HG03469 (cell line): ENCODE data around the gene CLIP4.
"Not testable (repeated sequence)": the region's sequence is repeated elsewhere in the genome, so short reads cannot be mapped to it uniquely, and the experiment has no call there.

Experiments
- ATAC-seq: cut with Tn5 transposase; IDR thresholded peaks from one replicate; pipeline ENCODE4 v1.9.1; 2021; ENCODE audit warnings: mild to moderate bottlenecking, moderate library complexity, moderate number of reproducible peaks; ENCODE audit not compliant: unreplicated experiment

The CLIP4 gene, protein sequence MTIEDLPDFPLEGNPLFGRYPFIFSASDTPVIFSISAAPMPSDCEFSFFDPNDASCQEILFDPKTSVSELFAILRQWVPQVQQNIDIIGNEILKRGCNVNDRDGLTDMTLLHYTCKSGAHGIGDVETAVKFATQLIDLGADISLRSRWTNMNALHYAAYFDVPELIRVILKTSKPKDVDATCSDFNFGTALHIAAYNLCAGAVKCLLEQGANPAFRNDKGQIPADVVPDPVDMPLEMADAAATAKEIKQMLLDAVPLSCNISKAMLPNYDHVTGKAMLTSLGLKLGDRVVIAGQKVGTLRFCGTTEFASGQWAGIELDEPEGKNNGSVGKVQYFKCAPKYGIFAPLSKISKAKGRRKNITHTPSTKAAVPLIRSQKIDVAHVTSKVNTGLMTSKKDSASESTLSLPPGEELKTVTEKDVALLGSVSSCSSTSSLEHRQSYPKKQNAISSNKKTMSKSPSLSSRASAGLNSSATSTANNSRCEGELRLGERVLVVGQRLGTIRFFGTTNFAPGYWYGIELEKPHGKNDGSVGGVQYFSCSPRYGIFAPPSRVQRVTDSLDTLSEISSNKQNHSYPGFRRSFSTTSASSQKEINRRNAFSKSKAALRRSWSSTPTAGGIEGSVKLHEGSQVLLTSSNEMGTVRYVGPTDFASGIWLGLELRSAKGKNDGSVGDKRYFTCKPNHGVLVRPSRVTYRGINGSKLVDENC

DNA sequence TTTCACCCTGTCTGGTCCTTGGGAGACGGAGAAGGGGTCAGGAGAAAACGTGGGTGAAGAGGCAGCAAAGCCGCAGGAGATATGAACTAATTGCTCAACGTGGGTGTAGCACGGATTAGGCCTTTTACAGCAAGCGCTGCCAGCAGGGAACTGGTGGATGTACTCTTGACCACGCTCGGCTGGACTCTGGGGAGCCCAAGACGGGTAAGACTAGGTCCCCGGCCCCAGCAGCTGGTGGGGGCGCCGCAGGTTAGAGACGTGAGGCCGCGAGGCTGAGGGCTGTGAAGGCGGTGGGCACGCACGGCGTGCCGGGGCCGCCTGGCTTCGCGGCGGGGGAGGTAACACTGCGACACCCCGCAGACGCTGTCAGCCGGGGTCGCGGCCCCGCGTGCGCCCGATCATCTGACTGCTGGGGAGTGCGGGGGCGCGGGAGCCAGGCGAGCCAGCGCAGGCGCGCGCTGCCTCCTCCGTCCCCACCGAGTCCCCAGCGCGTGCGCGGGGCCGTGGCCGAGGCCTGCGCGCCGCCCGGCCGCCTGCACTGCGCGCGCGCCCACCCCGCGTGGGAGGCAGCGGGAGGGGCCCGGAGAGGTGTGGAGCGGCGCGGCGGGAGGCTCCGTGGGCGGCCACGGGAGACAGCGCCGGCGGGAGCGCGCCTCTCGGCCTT is at the start of gene CLIP4:
TSS of gene CLIP4 (plus strand) at position 470 of the 664 bp plus-strand sequence. CDS start 5,974 bp downstream, outside the sequence.
- no peak for ATAC-seq

DNA sequence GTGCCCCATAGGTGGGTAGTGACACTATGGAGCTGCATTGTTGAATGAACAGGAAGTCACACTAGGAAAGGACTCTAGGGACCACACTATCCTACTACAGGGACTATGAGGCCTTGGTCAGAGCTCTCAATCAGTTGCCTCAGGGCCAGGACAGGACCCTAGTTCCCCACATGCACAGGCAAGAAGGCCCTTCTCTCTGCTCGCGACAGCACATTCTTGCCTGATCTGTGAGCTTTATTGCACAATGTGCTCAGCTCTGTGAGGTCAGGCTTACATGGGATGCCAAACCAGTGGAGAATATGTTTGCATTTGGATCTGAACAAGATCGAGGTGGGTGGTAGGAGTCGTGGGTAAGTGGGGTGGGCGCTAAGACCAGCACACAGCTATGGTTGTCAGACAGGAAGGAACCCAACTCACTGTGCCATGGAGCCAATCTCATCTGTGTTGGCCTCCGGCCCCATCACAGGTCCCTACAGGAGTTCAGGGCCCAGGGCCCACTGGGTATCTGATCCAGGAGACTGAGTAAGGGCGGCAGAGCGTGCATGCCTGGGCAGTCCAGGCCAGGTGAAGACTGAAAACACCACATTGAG is 48.8 kb upstream of the CLIP4 start:
- ATAC-seq, result no peak

DNA sequence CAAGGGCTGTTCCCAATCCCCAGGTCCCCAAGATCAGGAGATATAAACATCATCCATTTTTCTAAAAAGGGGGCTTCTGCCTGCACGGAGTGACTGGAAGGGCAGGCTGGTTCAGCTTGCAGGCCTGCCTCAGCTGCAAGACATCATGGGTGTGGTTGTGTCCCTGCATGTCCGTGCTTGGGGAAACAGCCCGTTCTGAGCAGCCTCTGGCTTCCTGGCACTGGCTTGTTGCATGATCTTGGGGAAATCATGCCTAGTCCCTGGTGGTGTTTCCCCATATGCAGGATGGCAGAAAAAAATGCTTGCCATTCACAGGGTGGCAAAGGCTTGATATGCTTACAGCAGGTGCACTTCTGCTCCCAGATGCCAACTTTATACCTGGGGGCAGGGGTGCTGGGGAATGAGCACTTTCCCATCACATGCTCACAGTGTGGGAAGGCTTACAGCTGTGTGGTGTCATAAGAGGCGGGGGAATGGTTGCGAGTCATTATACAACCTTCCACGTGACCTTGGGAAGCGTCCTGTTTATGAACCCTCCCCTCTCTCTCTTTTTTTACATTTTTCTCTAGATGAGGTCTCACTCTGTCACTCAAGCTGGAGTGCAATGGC is 48.1 kb upstream of the CLIP4 start:
- no peak for ATAC-seq

DNA sequence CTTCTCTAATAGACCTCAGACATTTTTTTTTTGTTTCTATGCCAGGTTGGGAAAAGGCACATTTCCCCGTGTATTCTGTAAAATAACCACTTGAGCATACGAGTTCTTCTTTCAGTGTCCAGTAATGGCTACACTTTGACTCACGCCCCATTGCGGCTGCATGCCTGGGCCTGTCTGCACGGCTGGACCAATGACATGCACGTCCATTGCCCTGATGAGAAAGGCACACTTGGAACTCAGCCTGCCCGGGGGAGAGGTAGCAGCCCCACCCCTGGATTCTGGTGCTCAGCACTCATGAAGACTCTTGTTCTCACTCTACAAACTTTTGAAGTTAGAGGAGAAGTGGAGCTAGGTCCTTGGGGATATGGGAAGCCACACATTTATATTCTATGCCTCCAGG is 46.7 kb upstream of the CLIP4 start:
- ATAC-seq, result no peak

DNA sequence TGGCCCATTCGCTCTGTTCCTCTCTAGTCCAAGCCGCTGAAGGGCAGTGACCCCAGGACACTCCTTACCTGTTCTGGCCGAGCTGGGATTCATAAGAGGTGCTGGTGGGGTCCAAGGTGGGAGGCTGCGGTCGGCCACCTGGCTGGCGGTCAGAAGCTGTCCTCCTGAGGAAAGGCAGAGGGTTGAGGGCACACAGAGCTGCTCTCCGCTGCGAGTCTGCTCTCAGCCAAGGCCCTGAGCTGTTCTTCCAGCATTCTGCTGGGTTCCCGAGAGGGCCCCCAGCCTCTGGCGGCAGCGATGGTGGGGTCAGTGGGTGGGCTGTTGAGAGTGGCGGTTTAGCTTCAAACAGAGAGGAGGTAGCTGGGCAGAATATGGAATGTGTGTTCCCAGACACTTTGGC is 44.7 kb upstream of the CLIP4 start:
- no peak for ATAC-seq

DNA sequence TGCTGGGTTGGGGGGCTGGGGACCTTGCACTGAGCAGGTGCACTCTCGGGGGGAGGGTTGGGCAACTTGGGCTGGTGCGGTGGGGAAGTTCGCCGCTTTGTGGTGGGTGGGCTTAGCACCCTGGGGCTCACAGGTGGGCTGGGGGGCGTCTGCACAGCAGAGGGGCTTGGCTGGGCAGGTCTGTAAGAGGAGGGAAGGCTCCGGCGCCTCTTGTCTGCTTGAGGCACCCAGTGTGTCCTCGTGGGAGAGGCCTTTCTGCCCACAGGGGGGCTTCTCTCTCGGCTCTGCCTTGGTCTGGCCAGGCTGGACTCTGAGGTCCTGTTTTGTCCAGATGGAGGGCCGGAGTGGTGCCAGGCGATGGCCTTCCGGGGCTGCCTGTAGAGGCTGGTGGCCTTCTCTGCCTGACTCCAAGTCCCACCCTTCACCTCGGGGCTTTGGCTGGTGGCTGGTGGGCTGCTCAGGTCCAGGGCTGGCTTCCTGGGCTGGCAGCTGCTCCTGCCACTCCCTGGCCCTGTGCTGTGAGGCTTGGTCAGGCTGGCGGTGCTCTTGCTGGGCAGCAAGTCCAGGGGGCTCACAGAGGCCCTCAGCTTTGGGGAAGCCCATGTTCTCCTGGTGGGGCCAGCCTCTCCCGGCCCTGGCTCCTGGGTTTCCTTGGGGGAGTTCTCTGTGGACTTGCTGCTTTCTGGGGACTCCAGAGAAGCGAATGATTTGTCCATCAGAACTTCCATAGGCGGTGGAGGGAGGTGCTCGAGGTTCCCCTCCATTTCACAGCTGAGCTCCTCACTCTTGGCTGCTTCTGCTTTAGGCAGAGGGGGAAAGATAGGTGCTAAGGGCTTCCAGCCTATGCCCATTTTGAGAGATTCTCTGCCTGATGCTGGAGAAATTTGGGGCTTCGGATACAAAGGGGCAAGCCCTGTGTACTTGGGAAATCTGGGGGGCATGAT is 43.9 kb upstream of the CLIP4 start:
- no peak for ATAC-seq

GRCh38 chr2:29072251-29072650 is 43.0 kb upstream of the CLIP4 start:
- no peak for ATAC-seq

- ATAC-seq, result no peak
Observed at GRCh38 chr2:29072971-29073725, 42.1 kb upstream of the CLIP4 start.

DNA sequence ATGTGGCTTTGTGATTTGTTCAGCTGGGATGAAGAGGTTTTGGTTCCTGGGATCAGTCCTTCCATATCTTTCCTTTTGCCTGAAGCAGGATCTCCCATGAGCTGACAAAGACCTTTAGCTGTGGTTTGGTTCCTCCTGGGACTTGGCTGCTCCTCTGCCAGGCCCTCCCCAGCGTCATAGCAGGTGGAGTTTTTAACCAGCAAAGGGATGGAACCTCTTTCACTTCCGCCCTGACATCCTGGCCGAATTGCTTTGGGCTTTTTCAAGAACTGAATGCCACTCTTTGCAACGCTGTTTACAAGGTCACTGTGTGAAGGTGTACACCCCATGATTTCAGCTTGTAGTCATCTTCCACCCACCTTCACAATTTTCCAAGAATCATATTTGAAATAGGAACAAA is 41.3 kb upstream of the CLIP4 start:
- no peak for ATAC-seq

GRCh38 chr2:29074411-29074810 is 40.8 kb upstream of the CLIP4 start, which contains the start of gene PCARE:
PCARE (minus strand) TSS chr2:29074523; CDS start chr2:29074261, 262 bp downstream.
- ATAC-seq, result no peak

GRCh38 chr2:29075894-29076705 is 39.1 kb upstream of the CLIP4 start:
- no peak for ATAC-seq

DNA sequence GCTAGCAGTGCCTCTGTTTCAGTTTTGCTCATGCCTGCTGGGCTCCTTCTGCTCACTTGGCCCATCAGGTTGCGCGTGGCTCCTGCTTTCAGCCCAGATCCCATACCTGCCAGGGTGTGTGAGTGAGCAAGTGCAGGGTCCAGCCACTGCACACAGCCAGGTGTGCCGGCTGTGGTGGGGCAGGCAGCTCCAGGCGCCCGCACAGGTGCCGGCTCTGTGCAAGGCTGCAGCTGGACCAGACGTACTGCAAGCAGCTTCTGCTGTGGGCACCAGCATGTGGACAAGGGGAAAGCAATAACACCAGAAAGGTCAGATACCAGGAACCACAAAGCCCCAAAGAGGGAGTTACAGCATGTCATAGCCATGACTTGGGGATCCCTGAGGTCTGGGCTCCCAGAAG is 35.3 kb upstream of the CLIP4 start:
- ATAC-seq, result no peak

DNA sequence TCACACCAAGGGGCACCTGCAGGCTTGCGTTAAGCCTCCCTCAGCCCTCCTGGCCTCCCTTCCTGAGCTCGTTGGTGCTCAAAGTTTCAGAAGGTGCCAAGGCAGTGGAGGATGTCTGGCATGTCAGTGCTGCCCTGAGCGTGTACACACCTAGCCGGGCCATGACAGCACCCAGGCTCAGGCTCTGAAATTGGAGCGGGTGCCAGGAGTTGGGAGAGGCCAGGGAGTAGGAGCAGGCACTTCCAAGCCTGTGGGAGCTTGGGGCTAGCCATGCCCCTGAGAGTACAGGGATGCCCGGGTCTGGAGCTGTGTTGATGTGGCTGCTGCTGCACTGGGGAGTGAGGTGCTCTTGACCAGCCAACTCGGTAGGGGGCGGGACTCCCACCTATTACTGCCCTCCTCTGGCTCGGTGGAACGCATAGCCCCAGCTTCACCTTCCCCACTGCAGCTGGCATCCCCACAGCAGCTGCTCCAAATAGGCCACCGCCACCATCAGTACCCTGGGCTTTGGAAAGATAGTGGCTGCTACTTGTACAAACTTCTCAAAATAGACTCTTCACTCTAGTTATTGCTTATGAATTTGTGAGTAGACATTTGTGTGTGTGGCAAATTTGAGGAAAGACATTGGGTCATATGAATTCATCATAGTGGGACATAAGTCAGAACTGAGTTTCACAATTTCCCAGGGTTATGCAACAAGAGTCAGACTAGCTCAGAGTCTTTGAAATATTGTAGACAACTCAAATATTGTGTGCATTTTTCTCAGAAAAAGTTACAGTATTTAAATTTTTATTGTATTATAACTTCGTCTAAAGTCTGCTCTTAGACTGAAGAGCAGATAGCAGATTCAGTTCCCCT is 34.1 kb upstream of the CLIP4 start:
- no peak for ATAC-seq

GRCh38 chr2:29082804-29083495 is 32.3 kb upstream of the CLIP4 start:
- no peak for ATAC-seq

- ATAC-seq, result no peak
Observed at GRCh38 chr2:29084554-29084953, 30.7 kb upstream of the CLIP4 start.

DNA sequence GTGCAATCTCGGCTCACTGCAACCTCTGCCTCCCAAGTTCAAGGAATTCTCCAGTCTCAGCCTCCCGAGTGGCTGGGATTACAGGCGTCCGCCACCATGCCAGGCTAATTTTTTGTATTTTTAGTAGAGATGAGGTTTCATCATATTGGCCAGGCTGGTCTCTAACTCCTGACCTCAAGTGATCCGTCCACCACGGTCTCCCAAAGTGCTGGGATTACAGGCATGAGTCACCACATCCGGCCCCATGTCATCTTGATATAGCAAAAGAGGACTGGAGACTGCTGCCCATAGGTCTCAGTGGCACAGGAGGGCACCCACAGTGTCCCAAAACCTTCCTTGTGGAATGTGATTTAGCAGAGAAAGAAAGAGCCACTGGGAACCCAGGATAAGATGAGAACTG is 24.9 kb upstream of the CLIP4 start:
- not testable (repeated sequence) for ATAC-seq

GRCh38 chr2:29096969-29097368 is 18.2 kb upstream of the CLIP4 start:
- ATAC-seq, result no peak
